Testis (tissue), 2 donors: ENCODE data around the gene ZNF133.

Experiments used
- CTCF ChIP-seq, 3 experiments: fragments of 450-650 bp in 2 of 3; fragments of 200-600 bp in 1 of 3; sonication (generic) in 1 of 3; IDR thresholded peaks; one replicate each; pipeline ENCODE4 v1.5.1; 2016 to 2019; ENCODE audit warnings: antibody characterized with exemption in 3 of 3, mild to moderate bottlenecking in 2 of 3, moderate library complexity in 1 of 3
- POLR2A ChIP-seq: fragments of 450-650 bp; IDR thresholded peaks from one replicate; pipeline ENCODE4 v1.6.1; 2017; ENCODE audit warnings: antibody characterized with exemption, mild to moderate bottlenecking, moderate library complexity

GRCh38 chr20:18362916-18363315, 74.6 kb downstream of the ZNF133 start:
- no peak for TF ChIP-seq POLR2A
- TF ChIP-seq CTCF (IDR thresholded peaks at IDR 0.05) = no peak
